GM12891 (cell line): Measurements from ENCODE around the gene ITGA7.

Source experiments
- PAX5 ChIP-seq: IDR thresholded peaks from 2 replicates; pipeline ENCODE4 v1.6.1; 2011; ENCODE audit warnings: low read length, moderate library complexity, mild to moderate bottlenecking; ENCODE audit not compliant: insufficient read depth, severe bottlenecking
- POLR2A ChIP-seq: IDR thresholded peaks from 2 replicates; pipeline ENCODE4 v1.6.1; 2011; ENCODE audit warnings: low read depth, low read length, control low read depth
- POLR2AphosphoS5 ChIP-seq: IDR thresholded peaks from 2 replicates; pipeline ENCODE4 v1.6.1; 2011; ENCODE audit warnings: low read depth, low read length, control low read depth
- TAF1 ChIP-seq: IDR thresholded peaks from 2 replicates; pipeline ENCODE4 v1.6.1; 2011; ENCODE audit warnings: low read depth, low read length, control low read depth

DNA sequence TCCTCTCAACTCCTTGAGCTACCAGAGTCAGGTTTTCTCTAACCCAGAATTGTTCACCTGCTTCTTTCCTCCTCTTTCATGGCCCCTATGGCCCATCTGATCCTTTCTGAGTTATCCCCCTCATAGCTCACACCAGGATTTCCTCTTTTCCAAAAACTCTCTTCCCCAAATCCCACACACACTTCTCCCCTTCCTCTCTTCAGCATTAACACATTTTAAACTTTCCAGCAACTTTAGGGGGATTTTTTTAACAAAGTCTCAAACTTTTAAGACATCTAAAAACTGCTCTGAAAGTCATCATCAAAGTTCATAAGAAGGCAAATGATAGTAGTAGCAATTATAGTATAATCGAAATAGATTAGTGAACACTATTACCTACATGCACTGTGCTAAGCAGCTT, 63.1 kb downstream of the ITGA7 start:
- no peak for TF ChIP-seq POLR2A
- TF ChIP-seq POLR2AphosphoS5, result no peak
- TF ChIP-seq TAF1, result no peak
- no peak for TF ChIP-seq PAX5
